Globus pallidus (tissue), 1 donor: ENCODE data around the gene ARIH1.
A peak's percentile ranks its signal among the peaks of the same experiment; 100 is the strongest.
"Not testable (repeated sequence)": the region's sequence is repeated elsewhere in the genome, so short reads cannot be mapped to it uniquely, and the experiment has no call there.

Experiments used
- DNase-seq: peaks from one replicate; pipeline ENCODE4 v3.0.0-alpha.2; 2015; ENCODE audit warnings: low spot score

Gene ARIH1, protein sequence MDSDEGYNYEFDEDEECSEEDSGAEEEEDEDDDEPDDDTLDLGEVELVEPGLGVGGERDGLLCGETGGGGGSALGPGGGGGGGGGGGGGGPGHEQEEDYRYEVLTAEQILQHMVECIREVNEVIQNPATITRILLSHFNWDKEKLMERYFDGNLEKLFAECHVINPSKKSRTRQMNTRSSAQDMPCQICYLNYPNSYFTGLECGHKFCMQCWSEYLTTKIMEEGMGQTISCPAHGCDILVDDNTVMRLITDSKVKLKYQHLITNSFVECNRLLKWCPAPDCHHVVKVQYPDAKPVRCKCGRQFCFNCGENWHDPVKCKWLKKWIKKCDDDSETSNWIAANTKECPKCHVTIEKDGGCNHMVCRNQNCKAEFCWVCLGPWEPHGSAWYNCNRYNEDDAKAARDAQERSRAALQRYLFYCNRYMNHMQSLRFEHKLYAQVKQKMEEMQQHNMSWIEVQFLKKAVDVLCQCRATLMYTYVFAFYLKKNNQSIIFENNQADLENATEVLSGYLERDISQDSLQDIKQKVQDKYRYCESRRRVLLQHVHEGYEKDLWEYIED

DNA sequence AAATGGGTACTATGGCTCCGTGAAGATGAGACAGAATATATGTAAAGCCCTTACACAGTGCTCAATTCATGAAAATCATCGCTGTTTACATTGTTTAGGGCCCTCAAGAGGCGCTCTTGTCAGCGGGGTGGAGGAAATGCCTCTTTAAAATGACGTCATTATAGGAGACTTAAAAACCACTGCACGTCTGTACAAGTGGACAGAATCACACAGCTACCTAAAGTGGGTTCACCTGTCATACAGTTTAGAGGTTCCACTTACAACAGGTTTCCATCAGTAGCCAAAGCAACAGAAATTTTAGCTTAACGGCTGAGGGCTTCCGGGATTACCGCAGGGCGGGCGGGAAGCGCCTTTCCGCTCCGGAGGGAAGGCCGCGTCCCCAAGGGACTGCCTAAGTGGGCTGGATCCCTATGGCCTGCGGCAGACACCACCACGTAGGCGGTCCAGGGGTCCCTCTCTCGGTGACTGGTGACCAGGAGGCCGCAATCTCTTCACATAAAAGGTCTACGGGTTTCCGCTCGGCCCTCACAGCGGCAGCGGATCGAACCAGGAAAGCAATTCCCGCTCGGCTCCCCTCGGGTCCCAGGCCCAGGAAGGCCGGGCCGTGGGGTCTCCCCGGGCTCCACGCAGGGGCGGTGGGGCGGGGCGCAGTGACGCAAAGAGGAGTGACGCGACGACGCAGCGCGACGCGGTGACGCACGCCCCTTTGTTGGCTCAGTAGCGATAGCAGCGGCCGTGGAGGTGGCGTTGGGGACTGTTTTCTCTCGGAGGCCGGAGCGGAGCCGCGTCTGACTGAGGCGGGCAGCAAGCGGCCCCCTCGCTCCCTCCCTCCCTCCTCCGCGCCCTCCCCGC is at the start of gene ARIH1:
ARIH1 (plus strand) TSS at position 717 of the 852 bp plus-strand sequence. CDS start 310 bp downstream, outside the sequence.
- peak; percentile 97 for DNase-seq

DNA sequence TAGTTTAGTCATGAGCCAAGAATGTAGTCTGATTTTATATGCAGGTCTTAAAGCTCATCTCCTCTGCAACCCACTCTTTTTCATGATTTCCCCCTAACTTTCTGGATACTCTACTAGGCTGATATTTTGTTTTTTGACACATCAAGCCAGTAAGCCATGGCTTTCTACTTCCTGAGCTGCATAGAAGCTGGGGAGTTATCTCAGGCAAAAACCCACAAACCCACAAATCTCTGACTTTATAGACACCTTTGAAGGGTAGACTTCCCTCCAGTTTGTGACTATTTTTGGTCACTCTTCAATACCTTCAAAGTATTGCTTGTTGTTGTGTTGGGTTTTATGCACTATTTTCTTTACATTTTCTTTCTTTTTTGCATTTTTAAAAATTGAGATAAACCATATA is 47.4 kb upstream of the ARIH1 start:
- DNase-seq, result no peak

DNA sequence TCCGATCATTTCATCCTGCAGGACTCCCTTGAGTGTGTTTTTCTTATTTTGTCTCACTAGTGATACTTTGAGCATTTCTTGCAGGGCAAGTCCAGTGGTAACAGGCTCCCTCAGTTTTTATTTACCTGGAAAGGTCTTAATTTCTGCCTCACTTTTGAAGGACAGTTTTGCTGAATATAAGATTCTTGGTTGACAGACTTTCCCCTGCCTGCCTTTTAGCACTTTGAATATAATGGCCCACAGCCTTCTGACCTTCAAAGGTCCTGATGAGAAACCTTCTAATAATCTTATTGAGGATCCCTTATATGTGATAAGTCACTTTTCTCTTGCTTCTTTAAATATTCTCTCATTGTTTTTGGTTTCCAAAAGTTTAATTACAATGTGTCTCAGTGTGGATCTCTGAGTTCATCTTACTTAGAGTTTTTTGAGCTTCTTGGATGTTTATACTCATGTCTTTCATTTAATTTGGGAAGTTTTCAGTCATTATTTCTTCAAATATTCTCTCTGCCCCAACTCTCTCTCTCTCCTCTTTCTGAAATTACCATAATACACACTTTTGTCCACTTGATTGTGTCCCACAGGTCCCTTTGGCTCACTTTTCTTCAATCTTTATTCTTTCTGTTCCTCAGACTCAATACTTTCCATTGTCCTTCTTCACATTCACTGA is 36.3 kb upstream of the ARIH1 start:
- no peak for DNase-seq

DNA sequence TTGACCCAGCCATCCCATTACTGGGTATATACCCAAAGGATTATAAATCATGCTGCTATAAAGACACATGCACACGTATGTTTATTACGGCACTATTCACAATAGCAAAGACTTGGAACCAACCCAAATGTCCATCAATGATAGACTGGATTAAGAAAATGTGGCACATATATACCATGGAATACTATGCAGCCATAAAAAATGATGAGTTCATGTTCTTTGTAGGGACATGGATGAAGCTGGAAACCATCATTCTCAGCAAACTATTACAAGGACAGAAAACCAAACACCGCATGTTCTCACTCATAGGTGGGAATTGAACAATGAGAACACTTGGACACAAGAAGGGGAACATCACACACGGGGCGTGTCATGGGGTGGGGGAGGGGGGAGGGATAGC is 31.3 kb upstream of the ARIH1 start:
- not testable (repeated sequence) for DNase-seq

DNA sequence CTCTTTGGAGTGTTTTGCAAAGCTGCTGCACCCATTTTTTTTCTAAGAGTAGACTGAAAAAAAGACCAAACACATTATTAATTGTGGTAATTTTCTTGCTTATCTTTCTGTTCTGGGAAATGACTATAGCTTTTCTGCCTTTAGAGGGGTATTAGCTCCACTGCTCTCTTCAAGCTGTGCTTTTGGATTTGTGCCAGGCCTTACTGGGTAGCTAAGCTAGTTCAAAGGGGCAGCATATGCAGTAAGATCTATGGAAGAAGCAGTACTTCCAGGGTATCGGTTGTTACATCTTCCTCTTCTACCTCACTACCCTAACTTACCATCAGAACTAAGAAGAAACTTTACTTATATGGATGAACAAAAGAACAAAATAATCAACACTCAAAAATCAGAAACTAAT is 28.7 kb upstream of the ARIH1 start:
- DNase-seq, result no peak

DNA sequence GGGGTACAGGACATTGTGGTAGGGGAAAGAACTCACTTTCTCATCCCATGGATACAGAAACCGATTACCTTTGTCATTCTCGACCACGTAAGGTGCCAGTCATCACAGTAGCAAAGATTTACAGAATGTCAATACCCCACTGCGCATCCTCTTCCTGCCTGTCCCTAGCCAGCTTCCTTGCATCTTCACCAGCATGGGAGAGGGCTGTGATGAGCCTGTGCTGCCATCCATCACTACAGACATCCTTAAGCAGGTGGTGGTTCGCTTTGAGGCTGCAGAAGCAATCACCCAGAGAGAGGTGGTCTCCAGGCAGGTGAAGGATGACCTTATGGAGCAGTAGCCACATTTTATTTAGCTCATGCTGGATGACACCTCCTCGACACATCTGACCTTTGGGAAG is 23.3 kb upstream of the ARIH1 start:
- DNase-seq, result no peak

DNA sequence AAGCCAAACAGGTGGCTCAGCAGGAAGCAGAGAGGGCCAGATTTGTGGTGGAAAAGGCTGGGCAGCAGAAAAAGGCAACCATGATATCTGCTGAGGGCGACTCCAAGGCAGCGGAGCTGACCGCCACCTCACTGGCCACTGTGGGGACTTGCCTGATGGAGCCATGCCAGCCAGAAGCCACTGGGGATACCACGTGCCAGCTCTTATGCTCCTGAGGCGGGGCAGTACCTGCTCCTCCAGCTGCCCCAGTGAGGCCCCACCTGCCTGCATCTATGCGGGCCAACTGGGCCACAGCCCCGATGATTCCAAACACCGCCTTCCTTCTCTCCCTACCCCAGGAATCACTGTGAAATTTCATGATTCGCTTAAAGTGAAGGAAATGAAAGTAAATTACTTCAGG is 22.9 kb upstream of the ARIH1 start:
- no peak for DNase-seq

DNA sequence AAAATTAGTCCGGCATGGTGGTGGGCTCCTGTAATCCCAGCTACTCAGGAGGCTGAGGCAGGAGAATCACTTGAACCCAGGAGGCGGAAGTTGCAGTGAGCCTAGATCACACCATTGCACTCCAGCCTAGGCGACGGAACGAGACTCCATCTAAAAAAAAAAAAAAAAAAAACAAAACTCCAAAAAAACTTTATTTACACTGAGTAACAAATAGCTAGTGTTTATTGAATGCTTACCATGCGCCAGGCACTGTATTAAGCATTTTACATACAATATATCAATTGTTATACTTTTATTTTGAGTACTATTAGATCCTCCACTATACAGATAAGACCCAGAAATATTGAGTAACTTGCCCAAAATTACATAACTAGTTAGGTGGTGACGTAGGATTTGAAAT is 17.4 kb upstream of the ARIH1 start:
- DNase-seq, result no peak

DNA sequence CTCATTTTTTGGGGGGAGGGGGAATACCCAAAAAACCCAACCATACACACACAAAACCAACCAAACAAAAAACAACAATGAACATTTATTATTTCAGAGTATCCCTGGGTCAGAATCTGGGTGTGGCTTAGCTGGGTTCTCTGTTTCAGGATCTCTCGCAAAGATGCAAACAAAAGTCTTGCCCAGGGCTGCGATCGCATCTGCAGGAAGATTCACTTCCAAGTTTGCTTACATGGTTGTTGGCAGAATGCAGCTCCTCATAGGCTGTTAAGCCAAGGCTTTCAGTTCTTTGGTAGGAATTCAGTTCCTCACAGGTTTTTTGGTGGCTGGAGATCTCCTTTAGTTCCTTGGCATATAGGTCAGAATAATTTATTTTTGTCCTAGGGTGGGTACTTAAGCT is 13.7 kb upstream of the ARIH1 start:
- DNase-seq, result no peak

DNA sequence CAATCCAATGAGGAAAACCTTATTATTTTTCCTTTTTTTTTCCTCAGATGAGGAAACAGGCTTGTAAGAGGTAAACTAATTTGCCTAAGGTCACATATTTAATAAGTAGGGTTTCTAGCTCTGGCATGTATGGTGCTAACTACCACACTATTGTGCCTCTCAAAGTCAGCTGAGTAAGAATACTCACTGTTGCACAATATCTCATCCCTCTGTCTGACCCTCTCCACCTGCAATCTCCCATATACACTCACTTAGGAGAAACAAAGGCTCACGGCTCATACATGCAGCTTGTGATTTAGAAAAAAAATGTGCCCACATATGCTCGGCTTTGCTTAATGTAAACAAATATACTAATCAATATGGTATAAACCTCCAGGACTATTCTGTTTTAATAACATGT is 10.4 kb upstream of the ARIH1 start:
- DNase-seq, result no peak

DNA sequence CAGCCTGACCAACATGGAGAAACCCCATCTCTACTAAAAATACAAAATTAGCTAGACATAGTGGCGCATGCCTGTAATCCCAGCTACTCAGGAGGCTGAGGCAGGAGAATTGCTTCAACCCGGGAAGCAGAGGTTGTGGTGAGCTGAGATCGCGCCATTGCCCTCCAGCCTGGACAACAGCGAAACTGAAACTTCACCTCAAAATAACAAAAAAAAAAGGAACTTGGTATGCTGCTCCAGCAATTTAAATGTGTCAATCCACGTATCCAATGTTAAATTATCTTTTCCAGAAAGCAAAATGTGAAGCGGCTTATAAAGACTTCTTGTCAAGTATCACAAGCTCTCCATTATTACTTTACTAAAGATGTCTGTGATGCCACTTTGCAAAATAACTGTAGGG is 9.9 kb upstream of the ARIH1 start:
- DNase-seq, result peak; percentile 3

DNA sequence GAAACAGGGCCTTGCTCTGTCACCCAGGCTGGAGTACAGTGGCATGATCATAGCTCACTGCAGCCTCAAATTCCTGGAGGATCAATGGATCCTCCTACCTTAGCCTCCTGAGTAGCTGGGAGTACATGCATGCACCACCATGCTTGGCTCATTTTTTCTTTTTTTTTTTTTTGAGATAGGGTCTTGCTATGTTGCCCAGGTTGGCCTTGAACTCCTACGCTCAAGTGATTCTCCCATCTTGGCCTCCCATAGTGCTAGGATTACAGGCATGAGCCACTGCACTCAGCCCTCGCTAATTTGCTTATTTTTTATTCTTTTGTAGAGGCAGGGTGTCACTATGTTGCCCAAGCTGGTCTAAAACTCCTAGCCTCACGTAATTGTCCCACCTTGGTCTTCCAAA is 6.0 kb upstream of the ARIH1 start:
- no peak for DNase-seq

DNA sequence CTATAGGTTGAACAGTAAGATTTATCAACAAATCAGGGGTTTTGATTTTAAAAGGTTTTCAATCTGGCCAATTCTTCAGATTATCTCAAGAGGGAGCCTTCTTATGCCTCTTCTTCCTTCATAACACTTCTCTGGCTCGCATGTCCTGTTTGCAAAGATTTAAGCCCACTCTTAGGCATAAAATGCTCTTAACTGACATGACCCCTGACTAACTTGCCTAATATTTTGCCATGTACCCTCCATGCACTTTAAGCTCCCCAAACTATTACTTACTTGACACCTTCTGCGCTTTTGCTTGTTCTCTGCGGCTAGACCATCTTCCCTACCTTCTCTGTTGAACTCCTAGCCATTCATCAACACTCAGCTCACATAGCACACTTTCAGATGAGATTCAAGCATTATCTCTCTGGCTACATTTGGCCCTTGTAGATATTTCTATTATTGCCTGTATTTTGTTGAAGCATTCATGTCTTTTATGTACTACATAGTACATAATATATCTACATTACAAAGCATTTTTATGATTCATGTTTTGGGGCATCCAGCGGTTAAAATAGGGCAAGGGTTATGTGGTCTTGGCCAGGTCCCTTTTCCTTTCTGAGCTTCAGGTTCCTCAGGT is 1.0 kb upstream of the ARIH1 start:
- peak; percentile 41 for DNase-seq

DNA sequence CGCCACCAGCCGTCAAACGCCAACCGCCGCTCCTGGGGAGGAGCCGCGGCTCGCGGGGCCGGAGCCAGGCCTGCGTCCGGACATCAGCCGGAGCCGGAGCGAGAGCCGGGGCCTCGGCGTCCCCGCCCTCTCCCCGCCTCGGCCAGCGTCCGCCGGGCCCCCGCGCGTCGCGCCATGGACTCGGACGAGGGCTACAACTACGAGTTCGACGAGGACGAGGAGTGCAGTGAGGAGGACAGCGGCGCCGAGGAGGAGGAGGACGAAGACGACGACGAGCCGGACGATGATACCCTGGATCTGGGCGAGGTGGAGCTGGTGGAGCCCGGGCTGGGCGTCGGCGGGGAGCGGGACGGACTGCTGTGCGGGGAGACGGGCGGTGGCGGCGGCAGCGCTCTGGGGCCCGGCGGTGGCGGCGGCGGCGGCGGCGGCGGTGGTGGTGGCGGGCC is 359 bp downstream of the ARIH1 start:
- DNase-seq, result no peak

DNA sequence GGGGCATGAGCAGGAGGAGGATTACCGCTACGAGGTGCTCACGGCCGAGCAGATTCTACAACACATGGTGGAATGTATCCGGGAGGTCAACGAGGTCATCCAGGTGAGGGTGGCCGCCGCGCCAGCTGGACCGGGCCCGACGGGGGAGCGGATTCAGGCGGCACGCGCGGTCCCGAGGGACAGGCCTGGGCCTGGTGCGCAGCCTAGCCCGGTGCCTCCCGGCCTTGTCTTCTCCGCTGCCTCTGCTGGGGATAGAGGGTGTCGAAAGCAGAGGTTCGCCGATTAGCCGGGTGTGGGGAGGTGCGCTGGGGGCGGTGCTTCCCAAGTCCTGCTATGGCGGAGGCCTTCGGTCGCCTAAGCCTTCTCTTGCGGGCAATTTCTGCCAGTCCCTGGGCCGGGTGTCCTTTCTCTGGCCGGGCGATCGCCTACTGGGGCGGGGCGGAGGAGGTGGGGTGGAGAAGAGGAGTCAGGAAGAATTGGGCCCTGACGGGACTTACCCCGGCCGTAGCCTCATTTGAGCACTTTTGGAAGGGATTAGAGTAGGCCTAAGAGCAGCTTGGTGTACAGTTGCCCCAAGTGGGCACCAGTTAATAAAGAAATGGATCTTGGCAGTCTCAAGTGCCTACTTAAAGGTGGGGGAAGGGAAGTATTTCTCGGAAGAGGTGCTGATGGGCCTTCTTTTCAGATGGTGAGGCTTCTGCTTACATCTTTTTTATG is 940 bp downstream of the ARIH1 start:
- DNase-seq, result peak; percentile 61

DNA sequence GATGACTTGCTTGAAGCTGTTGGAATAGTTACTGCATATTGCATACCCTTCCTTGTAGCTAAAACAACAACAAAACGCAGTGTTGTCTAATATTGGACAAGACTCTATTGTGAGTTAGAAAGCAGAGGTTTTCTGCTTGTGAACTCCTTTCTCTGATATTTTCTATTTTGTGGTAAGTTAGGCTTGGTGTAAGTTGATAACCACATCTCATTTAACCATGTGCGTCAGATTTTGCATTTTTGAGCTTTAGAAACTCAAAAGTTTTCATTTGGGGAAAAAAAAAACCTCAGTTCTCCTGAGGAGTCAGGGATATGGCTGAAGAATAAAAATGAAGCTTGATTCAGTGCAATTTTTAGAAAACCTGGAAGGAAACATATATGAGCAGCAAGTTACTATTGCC is 1.5 kb downstream of the ARIH1 start:
- DNase-seq, result no peak

DNA sequence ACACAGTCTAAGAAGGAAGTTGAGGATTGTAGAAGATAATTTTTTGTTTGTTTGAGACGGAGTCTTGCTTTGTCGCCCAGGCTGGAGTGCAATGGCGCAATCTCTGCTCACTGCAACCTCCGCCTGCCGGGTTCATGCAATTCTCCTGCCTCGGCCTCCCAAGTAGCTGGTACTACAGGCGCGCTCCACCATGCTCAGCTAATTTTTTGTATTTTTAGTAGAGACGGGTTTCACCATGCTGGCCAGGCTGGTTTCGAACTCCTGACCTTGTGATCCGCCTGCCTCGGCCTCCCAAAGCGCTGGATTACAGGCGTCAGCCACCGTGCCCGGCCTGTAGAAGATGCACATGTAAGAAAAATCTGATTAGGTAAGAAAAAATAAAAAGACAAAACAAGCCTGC is 2.2 kb downstream of the ARIH1 start:
- DNase-seq, result not testable (repeated sequence)

DNA sequence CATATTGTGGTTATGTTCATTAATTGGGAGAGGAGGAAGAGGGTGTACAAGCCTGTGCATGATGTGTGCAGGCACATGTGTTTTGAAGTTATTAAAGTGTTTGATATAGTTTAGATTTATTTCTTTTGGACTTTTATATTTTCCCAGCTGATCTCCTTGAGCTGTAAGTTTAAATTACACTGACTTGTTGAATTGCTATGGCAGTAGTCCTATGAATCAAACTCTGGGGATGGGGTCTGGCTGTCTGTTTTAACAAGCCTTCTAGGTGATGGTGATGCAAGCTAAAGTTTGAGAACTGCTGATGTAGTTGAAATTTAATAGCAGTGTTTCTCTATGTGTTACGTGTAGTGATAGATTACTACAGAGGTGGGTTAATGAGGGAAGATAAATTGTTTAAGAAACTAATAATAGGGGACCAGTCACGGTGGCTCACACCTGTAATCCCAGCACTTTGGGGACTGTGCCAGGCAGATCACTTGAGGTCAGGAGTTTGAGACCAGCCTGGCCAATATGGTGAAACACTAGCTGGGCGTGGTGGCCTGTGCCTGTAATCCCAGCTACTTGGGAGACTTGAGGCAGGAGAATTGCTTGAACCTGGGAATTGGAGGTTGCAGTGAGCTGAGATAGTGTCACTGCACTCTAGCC is 7.0 kb downstream of the ARIH1 start:
- no peak for DNase-seq

DNA sequence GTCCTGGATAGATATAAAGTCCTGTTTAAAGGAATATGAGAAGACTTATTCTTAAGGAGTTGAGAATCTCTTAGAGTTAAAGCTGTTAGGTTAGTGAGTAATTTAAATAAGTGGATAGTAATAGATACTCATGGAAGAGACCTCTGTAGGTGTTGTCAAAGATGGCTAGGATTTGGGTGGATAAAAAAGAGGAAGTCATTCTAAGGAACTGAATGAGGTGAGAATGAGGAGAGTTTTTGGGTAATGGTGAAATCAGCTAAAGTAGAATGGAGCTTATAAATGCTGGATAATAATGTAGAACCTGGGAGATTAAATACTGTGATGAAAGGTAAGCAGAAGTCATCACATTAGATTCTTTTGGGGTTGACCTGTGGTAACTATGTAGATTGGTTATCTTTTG is 8.1 kb downstream of the ARIH1 start:
- DNase-seq, result no peak

DNA sequence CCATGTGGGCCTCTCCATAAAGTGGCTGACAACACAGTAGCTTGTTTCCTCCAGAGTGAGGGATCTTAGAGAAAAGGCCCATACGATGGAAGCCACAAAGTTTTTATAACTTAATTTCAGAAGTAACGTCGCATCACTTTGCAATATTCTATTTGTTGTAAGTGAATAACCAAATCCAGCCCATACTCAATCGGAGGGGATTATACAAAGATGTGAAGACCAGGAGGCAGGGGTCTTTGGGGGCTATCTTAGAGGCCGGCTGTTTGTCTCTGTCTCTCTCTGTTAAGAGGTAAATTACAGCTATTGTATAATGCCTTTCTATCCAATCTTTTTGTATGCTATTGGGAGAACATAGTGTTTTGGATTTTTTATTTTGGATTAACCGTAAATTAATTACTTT is 9.1 kb downstream of the ARIH1 start:
- DNase-seq, result no peak

DNA sequence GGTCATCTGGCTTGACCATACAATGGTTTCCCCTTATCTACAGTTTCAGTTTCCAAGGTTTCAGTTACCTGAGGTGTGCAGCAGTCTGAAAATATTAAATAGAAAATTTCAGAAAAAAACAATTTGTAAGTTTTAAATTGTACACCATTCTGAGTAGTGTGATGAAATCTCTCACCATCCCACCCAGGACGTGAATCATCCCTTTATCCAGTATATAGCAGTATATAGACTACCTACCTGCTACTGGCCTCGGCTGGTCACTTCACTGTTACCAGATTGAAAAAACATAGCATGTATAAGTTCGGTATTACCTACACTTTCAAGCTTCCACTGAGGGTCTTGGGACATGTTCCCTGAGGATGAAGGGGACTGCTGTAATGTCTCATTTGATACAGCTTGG is 12.0 kb downstream of the ARIH1 start:
- no peak for DNase-seq
